Osteocyte (in vitro differentiated cells): Measurements from ENCODE around the gene CYSRT1. TPM values are rescaled to one million over a fixed set of nuclear protein-coding genes. Genes with fewer than 3 reads are reported as not detected.

Experiments used
- DNase-seq: peaks from one replicate; pipeline ENCODE4 v3.0.0; 2021; ENCODE audit warnings: mixed read lengths; ENCODE audit not compliant: unreplicated experiment; ENCODE audit errors: extremely low spot score
- H3K27ac Mint-ChIP-seq: one replicate; pipeline ENCODE4 v1.8.0; 2021; ENCODE audit warnings: mild to moderate bottlenecking, mixed read lengths; ENCODE audit not compliant: unreplicated experiment
- H3K27me3 Mint-ChIP-seq: one replicate; pipeline ENCODE4 v1.8.0; 2021; ENCODE audit warnings: mixed read lengths; ENCODE audit not compliant: unreplicated experiment
- H3K36me3 Mint-ChIP-seq: one replicate; pipeline ENCODE4 v1.8.0; 2021; ENCODE audit warnings: mixed read lengths; ENCODE audit not compliant: unreplicated experiment
- H3K4me1 Mint-ChIP-seq: one replicate; pipeline ENCODE4 v1.8.0; 2021; ENCODE audit warnings: mixed read lengths; ENCODE audit not compliant: unreplicated experiment
- H3K4me3 Mint-ChIP-seq: one replicate; pipeline ENCODE4 v1.8.0; 2021; ENCODE audit warnings: mild to moderate bottlenecking, moderate library complexity, mixed read lengths; ENCODE audit not compliant: unreplicated experiment
- H3K9me3 Mint-ChIP-seq: one replicate; pipeline ENCODE4 v1.8.0; 2021; ENCODE audit warnings: mixed read lengths; ENCODE audit not compliant: unreplicated experiment
- total RNA-seq: library from RNA; stranded (reverse); gene quantifications from 2 replicates; pipeline ENCODE4 v1.2.1, GENCODE V29; 2021
- TF ChIP-seq, protein P1 (sequence below): fragments of 200-600 bp; sonication (generic); IDR thresholded peaks from 2 replicates; pipeline ENCODE4 v1.5.0; 2021; ENCODE audit warnings: antibody characterized with exemption, mild to moderate bottlenecking, moderate library complexity

CYSRT1 gene
- total RNA-seq, 1 donor from 2014 or later = 1.7 TPM

DNA sequence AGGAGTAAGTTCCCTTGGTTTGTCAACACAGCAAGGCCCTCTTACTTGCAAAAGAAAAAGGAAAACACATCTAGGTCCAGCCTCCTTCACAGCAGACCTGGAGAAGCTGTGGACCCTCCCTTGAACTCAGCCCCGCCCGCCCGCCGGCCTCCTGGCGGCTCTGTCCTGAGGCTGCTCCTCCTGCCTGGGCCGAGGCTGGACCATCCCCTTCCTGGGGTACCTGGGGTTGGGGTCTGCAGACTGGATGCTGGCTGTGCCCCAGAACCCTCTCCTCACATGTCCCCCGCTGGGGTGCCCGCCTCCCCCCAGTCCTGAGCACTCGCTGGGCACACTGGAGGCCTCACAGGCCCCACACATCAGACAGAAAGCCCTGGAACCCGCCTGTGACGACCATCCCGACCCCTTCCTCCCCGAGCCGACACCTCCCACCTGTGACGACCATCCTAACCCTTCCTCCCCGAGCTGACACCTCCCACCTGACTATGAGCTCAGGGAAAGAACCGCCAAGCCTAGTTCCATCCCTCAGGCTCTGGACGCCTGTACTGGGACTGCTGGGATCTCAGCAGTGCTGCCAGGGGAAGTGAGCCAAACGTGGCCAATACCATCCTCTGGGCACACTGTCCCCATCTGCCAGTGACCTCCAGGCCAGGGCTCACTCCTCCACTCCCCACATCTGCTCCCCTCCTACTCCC, 45.9 kb upstream of the CYSRT1 start:
- Mint-ChIP-seq H3K27ac (no peak overlapping the region), H3K36me3 (peaks cover 12% of the 10 kb centered on the region), H3K4me3 (no peak overlapping the region), H3K9me3 (no peaks in the 10 kb centered on the region), H3K27me3 (no peaks in the 10 kb centered on the region), H3K4me1 (peaks cover 2% of the 10 kb centered on the region)
- TF ChIP-seq, protein P1, sequence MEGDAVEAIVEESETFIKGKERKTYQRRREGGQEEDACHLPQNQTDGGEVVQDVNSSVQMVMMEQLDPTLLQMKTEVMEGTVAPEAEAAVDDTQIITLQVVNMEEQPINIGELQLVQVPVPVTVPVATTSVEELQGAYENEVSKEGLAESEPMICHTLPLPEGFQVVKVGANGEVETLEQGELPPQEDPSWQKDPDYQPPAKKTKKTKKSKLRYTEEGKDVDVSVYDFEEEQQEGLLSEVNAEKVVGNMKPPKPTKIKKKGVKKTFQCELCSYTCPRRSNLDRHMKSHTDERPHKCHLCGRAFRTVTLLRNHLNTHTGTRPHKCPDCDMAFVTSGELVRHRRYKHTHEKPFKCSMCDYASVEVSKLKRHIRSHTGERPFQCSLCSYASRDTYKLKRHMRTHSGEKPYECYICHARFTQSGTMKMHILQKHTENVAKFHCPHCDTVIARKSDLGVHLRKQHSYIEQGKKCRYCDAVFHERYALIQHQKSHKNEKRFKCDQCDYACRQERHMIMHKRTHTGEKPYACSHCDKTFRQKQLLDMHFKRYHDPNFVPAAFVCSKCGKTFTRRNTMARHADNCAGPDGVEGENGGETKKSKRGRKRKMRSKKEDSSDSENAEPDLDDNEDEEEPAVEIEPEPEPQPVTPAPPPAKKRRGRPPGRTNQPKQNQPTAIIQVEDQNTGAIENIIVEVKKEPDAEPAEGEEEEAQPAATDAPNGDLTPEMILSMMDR = no peak
- no peak for DNase-seq

DNA sequence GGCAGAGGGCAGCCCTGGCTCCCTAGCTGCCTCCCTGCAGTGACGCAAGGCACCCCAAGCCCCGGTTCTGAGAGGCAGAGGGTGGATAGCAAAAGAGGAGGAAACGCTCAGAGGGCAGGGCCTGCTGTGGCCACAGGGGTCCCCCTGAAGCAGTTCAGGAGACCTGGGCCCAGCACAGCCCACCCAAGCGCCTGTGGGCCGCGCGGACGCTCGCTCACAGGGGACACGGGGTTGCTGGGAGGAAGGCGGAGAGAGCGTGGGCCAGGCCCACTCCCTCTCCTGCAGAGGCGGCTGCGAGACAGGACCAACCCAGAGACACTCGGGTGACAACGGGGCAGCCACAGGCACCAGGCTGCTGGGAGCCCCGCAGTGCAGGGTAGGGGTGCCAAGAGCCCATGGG, 45.2 kb upstream of the CYSRT1 start:
- peaks cover 2% of the 10 kb centered on the region for H3K4me1 Mint-ChIP-seq
- H3K27ac Mint-ChIP-seq = no peak overlapping the region
- DNase-seq = no peak
- no peaks in the 10 kb centered on the region for H3K27me3 Mint-ChIP-seq
- no peaks in the 10 kb centered on the region for H3K9me3 Mint-ChIP-seq
- no peak overlapping the region for H3K4me3 Mint-ChIP-seq
- TF ChIP-seq, protein P1 = no peak
- peaks cover 14% of the 10 kb centered on the region for H3K36me3 Mint-ChIP-seq

DNA sequence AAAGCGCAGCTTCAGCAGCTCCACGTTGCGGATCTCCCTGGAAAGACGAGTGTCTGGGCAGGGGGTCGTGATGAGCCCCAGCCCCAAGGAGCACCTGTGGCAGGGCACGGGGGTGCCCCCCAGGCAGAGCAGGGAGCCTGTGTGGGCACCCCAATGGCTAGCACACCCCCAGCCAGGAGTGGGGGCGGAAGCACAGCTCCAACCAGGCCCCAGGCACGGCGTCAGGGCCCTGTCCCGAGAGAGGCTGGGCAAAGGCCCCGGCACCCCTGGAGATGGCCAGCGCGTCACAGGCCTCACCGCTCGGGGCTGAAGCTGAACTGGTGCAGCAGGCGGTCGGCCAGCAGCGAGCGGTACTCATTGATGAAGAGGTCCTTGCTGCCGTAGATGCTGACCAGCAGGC, 44.5 kb upstream of the CYSRT1 start:
- Mint-ChIP-seq H3K27me3 (no peaks in the 10 kb centered on the region), H3K4me3 (no peak overlapping the region), H3K36me3 (peaks cover 14% of the 10 kb centered on the region), H3K27ac (no peak overlapping the region), H3K9me3 (no peaks in the 10 kb centered on the region), H3K4me1 (peaks cover 2% of the 10 kb centered on the region)
- no peak for DNase-seq
- TF ChIP-seq, protein P1 = no peak

GRCh38 chr9:137181680-137182079, 43.3 kb upstream of the CYSRT1 start:
- Mint-ChIP-seq H3K27me3 (no peaks in the 10 kb centered on the region), H3K36me3 (peaks cover 14% of the 10 kb centered on the region), H3K9me3 (no peaks in the 10 kb centered on the region), H3K27ac (no peak overlapping the region), H3K4me3 (no peak overlapping the region), H3K4me1 (peaks cover 8% of the 10 kb centered on the region)
- DNase-seq = no peak
- TF ChIP-seq, protein P1 = no peak

- DNase-seq = no peak
- H3K4me1 Mint-ChIP-seq = peaks cover 19% of the 10 kb centered on the region
- H3K27ac Mint-ChIP-seq = no peak overlapping the region
- H3K27me3 Mint-ChIP-seq = no peaks in the 10 kb centered on the region
- TF ChIP-seq, protein P1 = no peak
- no peaks in the 10 kb centered on the region for H3K9me3 Mint-ChIP-seq
- peaks cover 10% of the 10 kb centered on the region for H3K36me3 Mint-ChIP-seq
- H3K4me3 Mint-ChIP-seq = no peak overlapping the region
These were observed 42.1 kb upstream of the CYSRT1 start for GRCh38 chr9:137182836-137183235.
